Stimulated activated naive CD4-positive, alpha-beta T cell treated with Interleukin-2 at 50 U/mL for 16 hours (primary cell): ENCODE measurements around the gene YWHAB.
"Not testable (repeated sequence)": the region's sequence is repeated elsewhere in the genome, so short reads cannot be mapped to it uniquely, and the experiment has no call there.

ENCODE experiments used
- DNase-seq: peaks from one replicate; lab custom pipeline; 2025; lab: John Stamatoyannopoulos, UW

Gene YWHAB

DNA sequence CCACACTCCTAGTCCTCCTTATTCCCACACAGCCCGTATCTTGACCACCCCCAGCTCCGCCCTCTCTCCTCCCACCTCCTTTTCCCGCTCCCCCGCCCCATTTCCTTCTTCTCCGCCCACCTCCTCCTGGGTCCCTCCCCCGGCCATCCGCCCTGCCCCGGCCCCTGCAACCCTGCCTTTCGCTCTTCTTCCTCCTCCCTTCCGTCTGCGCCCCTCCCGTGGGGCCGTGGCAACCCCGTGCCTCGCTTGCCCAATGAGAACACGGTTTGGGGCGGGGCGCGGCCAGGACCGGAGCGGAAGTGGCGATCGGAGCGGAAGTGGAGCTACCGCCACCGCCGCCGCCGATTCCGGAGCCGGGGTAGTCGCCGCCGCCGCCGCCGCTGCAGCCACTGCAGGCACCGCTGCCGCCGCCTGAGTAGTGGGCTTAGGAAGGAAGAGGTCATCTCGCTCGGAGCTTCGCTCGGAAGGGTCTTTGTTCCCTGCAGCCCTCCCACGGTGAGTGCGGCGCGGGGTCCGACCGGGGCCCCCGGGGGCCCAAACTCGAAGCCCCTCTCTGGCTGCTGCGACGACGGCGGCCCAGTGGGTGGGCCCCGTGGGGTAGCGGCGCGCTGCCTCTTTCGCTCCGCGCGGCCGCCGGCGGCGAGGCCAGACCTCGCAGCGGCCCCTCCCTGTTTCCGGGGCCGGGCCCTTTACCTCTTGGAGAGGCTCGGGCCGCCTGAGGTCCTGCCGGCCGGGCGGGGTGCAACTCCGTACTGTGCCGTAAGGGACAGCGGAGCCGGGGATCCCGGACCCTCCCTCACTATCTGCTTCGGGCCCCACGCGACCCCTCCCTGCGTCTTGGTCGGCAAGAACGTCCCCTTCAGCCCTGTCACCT is at the start of gene YWHAB:
TSS of gene YWHAB (plus strand) at position 314 of the 874 bp plus-strand sequence. CDS start 15,829 bp downstream, outside the sequence.
- peak; percentile 99 for DNase-seq

DNA sequence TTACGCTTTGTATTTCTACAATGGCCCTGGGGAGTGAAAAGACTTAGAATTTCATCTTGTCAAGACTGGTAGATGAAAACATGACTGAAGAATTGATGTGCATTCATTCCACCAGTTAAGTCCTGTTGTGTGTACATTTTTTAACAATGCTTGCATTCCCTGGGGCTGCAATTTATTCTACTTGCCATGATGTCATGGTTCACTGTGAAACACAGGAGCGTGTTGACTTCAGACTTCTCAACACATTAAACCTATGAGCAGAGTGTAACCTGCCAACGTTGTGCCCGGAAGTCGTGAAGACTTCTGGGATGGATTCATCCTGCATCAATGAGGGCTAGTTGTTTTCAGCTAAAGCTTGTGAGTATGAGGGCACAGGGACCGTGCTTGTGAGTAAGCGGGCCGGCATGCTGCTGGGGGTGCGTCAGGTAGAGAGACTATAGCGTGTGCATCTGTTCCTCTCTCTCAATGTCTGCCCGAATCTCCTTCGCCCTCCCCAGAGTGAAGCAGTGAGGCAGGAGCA is 48.8 kb upstream of the YWHAB start:
- no peak for DNase-seq

GRCh38 chr20:44837946-44838345 is 47.6 kb upstream of the YWHAB start:
- DNase-seq: no peak

GRCh38 chr20:44838521-44838920 is 47.0 kb upstream of the YWHAB start:
- DNase-seq: no peak

- DNase-seq: no peak
These were observed 46.0 kb upstream of the YWHAB start for GRCh38 chr20:44839481-44839880.

DNA sequence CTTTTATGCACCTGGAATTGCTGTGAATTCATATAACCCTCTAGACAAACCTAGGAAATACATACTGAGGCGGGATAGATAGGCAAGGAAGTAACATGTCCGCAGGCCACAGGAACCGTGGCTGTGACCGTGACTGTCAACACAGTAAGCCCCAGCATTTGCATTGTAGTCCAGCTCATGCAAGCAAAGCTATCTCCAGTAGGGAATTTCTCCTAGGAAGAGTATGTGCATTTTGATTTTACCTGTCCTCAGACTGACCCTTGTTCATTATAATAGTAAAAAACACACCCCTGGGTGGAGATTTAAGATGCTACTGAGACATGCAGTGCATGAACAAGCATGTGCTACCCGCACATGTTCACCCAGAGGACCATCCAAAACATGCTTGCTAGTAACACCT is 44.7 kb upstream of the YWHAB start:
- DNase-seq: no peak

DNA sequence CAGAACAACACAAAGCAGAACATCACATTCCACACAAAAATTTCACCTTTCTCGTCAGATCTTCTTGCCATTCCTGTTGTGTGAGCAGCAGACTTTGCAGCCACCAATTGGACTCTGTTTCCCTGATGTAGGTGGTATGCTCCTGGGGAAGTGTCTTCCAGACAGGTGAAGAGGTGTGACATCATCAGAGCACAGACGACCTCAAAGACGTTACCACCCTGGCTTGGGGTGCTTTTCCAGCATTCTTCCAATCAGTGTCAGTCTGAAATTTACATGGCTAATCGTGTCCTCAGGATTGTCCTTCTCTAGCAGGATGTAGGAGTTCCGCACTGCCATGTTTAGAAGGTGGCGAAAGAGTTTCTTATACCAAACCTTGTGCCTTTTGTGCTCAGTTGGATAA is 43.5 kb upstream of the YWHAB start:
- no peak for DNase-seq

DNA sequence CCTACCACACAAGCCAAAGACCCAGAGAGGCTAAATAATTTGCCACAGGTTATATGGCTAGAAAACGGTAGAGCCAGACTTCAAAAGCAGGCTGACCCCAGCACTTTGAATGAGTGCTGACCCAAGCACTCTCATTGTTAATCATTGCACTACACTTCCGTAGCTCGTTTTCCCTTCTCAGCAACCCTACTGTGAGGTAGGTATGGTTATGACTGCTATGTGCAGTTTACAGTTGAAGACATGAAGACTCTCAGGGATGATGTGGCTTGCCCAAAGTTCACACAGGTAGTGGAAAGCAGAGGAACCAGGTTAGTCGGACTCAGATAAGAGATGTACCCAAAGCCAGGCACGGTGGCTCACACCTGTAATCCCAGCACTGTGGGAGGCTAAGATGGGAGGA is 41.6 kb upstream of the YWHAB start:
- DNase-seq: no peak

- no peak for DNase-seq
These were observed 37.1 kb upstream of the YWHAB start for GRCh38 chr20:44848254-44849015.

DNA sequence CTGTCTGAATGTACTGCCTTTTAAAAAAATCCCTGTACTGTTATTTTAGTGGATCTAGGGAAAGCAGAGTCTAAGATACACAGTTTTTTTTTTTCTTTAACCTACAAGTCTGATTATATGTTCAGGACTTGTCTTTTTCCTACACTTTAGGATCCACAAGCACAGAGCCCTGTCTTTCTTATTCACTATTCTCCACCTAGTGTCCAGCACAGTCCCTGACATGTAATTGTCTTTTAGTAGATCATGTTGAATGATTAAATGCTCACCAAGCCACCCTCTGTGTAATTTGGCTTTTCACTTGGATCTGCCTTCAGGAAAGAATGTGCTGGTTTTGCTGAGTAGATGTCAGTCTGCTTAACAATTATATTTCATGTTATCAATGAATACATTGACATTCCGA is 35.8 kb upstream of the YWHAB start:
- DNase-seq: no peak

- DNase-seq: no peak
These were observed 35.2 kb upstream of the YWHAB start for GRCh38 chr20:44850272-44850671.

- DNase-seq: no peak
These were observed 34.7 kb upstream of the YWHAB start for GRCh38 chr20:44850837-44851236.

DNA sequence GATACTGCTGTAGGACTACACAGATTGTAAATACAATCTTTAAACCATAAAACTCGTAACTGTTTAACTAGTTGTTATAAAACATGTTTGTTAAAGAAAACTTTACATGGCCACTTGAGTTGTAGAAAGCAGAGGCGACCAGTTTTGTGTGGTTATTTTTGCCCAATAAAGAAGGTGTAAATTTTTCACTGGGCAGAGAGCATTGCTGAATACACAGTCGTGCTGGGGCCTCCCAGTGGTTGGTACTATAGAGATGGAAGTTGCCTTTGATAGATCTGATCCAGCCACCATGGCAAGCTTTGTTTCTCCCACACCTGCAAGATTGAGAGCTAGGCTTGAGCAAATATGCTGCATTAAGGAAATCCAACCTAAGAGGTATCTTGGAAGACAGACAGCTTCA is 34.0 kb upstream of the YWHAB start:
- no peak for DNase-seq

DNA sequence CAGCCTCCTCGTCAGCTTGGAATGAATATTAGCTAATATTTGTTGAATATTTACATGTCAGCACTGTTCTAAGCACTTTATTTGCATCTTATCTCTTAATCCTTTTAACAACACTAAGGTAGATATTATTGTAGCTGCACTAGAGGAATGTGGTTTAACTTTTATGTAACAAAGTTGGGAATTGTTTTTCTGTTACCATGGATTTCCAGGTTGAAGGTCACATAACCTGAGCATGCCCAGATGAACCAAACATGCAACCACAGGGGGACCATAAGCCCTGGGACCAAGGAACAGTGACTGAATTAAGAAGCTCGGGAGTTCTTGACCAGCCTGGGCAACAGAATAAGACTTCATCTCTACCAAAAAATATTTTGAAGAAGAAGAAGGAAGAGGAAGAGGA is 29.1 kb upstream of the YWHAB start:
- no peak for DNase-seq

GRCh38 chr20:44856856-44857448 is 28.6 kb upstream of the YWHAB start:
- no peak for DNase-seq

DNA sequence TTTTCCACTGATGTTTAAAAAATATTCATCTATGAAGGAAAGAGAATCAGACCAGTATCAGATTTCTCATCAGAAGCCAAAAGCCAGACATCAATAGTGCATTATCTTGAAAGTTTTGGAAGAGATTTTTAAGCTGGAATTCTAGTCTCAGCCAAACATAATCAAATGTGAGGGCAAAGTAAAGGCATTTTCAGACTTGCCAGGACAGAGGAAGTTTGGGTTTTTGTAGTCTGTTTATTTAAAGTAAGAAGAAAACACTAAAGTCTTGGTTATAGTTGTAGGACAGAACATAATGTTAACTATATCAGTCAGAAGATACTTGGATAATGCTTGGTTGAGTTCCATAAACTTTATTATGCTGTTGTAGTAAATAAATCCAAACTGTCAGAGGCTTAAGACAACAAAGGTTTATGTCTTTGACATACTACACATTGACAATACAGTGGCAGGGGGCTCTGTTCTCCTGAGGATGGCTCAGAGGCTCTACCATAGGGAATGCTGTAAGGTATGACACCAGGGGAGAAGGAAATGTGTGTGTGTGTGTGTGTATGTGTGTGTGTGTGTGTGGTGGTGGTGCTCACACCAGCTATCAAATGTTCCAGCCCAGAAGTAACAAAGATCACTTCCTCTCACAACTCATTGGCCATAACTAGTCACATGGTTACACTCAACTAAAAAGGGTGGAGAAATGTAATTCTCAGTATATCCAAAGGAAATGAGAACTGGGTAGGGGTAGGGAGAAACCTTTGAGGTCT is 26.7 kb upstream of the YWHAB start:
- DNase-seq: no peak

- DNase-seq: no peak
These were observed 23.9 kb upstream of the YWHAB start for GRCh38 chr20:44861531-44862006.

- no peak for DNase-seq
These were observed 23.2 kb upstream of the YWHAB start for GRCh38 chr20:44862286-44862685.

DNA sequence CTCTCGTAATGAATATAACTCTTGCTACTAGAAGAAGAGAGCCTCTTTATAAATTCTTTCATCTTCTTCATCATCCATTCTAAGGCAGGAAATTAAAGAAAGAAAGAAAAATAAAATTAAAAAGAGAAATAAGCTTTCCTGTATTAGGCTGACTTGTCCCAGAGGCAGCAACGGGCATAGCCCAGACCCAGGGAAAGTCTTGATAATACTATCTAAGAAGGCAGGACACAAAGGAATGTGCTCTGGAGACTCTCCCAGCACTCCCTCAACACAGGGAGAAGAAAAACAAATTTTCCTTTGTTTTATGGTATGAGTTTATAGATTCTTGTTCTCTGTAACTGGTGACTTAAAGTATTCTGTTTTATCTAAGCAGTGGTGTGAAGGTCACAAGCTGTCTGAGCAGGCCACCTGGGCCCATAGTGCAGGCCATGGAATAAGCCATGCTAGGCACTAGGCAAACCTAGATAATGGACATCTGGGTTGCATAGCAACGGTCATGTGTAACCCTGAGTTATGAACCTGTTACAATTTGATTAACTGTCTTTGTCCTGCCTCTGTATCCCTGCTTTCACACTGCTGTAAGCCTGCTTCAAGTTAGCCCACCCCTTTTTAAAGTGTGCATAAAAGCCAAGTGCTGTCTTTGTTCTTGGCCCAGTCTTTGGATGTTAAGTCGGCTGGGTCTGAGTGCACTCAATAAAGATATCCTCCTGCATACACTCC is 22.0 kb upstream of the YWHAB start:
- DNase-seq: not testable (repeated sequence)

DNA sequence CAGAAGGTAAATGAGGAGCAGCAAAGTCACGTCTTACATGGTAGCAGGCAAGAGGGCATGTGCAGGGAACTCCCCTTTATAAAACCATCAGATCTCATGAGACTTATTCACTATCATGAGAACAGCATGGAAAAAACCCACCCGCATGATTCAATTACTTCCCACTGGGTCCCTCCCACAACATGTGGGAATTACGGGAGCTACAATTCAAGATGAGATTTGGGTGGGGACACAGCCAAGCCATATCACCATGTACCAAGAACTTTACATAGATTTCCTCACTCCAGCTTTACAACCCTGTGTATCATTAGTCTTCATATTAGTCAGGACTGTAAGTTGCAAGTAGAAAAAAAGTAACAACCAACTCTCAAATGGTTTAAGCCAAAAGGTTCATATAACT is 21.0 kb upstream of the YWHAB start:
- not testable (repeated sequence) for DNase-seq

- no peak for DNase-seq
These were observed 18.7 kb upstream of the YWHAB start for GRCh38 chr20:44866703-44867335.
